Skeletal muscle tissue (tissue), 4 donors: ENCODE data around the gene SYNGR3. TPM values are rescaled to one million over a fixed set of nuclear protein-coding genes. Genes with fewer than 3 reads are reported as not detected.

Source experiments
- H3K27ac ChIP-seq: one replicate; pipeline ENCODE4 v1.7.0; 2013; ENCODE audit warnings: mild to moderate bottlenecking, low read depth, low read length, inconsistent platforms
- H3K27me3 ChIP-seq, 3 donors: one replicate each; pipeline ENCODE4 v1.7.0; 2013; ENCODE audit warnings: low read length in 3 of 3; ENCODE audit not compliant: control insufficient read depth in 3 of 3, insufficient read depth in 3 of 3
- H3K36me3 ChIP-seq, 3 donors: one replicate each; pipeline ENCODE4 v1.7.0; 2013; ENCODE audit warnings: low read length in 3 of 3; ENCODE audit not compliant: control insufficient read depth in 3 of 3, insufficient read depth in 3 of 3
- H3K4me1 ChIP-seq, 3 donors: one replicate each; pipeline ENCODE4 v1.7.0; 2013; ENCODE audit warnings: low read length in 3 of 3, mild to moderate bottlenecking in 3 of 3; ENCODE audit not compliant: control insufficient read depth in 3 of 3, insufficient read depth in 3 of 3
- H3K4me3 ChIP-seq, 3 donors: one replicate each; pipeline ENCODE4 v1.7.0; 2013; ENCODE audit warnings: low read length in 3 of 3
- H3K9ac ChIP-seq, 3 donors: one replicate each; pipeline ENCODE4 v1.7.0; 2013; ENCODE audit warnings: low read length in 3 of 3, mild to moderate bottlenecking in 3 of 3, moderate library complexity in 2 of 3, low read depth in 1 of 3
- H3K9me3 ChIP-seq, 3 donors: one replicate each; pipeline ENCODE4 v1.7.0; 2013; ENCODE audit warnings: low read length in 3 of 3; ENCODE audit not compliant: control insufficient read depth in 3 of 3
- total RNA-seq: library from RNA; depleted of rRNA; stranded (reverse); fragments of >200 nt; gene quantifications from one replicate; pipeline ENCODE4 v1.2.3, GENCODE V29; 2014
- donor health status: Osteomylitis.

Gene SYNGR3
- total RNA-seq, 1 donor from 2014 or later: 0.52 TPM

DNA sequence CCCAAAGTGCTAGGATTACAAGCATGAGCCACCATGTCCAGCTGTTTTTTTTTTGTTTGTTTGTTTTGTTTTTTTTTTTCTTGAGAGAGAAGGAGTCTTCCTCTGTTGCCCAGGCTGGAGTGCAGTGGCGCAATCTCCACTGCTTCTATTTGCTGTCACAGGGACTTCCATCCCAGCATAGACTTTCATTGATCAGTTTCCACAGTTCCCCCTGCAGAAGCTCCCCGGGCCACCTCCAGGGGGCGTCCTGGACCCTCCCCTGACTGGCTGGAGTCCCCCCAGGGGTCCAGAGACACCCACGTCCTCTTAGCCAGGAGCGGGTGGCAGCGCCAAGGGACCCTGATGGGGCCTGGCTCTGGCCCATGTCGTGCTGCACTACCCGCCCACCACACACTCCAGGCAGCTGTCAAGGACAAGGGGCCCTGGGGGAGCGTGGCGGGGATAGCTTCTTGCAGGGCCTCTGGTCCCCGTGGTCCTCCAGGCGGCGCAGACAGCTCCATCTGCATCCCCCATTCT, 26.7 kb downstream of the SYNGR3 start:
- no peak overlapping the region for H3K27ac ChIP-seq
- no peak overlapping the region for H3K9ac ChIP-seq
- no peak overlapping the region for H3K4me3 ChIP-seq
- H3K27me3 ChIP-seq: peaks cover 21 to 24% (median 23%) of the 10 kb centered on the region in 3 donors
- no peaks in the 10 kb centered on the region for H3K36me3 ChIP-seq
- H3K9me3 ChIP-seq: no peaks in the 10 kb centered on the region
- peaks cover 6 to 10% (median 6%) of the 10 kb centered on the region in 3 donors for H3K4me1 ChIP-seq

DNA sequence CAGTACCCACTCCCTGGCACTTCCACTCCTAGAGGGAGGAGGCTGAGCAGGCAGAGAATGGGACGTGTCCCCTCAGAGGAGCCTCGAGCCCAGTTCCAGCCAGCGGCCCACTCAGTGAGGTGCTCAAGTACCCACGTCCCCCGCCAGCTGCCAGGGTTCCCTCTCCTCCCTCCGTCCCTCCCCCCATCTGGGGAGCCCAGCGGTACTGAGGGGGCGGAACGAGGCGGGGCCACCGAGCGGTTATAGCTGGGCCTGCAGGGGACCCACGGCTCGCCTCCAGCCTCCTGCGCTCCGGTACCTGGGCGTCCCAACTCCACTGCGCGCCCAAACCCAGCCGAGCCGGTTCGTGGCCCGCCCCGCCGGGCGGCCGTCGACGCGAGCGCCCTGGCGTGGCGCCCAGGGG, 29.7 kb downstream of the SYNGR3 start, which contains the start of gene NPW:
Gene NPW, plus strand, starts transcription at position 268 of the 403 bp plus-strand sequence.
- Histone ChIP-seq H3K27me3 (peaks cover 25 to 27% (median 26%) of the 10 kb centered on the region in 3 donors), H3K27ac (no peak within 1 kb of the TSS), H3K4me3 (no peak within 1 kb of the TSS)

DNA sequence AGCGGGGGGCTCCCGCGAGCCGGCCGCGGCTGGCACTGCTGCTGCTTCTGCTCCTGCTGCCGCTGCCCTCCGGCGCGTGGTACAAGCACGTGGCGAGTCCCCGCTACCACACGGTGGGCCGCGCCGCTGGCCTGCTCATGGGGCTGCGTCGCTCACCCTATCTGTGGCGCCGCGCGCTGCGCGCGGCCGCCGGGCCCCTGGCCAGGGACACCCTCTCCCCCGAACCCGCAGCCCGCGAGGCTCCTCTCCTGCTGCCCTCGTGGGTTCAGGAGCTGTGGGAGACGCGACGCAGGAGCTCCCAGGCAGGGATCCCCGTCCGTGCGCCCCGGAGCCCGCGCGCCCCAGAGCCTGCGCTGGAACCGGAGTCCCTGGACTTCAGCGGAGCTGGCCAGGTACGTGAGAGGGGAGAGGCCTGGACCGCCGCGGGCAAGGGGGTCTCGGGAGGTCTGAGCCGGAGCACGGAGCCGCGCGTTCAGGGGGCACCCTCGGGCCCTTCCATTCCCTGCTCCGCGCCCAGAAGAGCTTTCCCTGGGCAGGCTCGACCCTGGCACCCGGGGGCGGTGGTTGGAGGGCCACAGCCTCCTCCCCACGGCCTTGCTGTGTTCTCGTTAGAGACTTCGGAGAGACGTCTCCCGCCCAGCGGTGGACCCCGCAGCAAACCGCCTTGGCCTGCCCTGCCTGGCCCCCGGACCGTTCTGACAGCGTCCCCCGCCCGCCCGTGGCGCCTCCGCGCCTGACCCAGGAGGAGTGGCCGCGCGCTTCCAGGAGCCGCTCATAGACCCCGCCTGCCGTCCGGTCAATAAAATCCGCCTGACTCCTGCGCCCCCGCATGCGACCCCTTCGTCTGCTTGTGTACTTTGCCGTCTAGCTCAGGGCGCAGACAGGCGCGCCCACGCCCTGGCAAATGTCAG, 30.4 kb downstream of the SYNGR3 start:
- H3K36me3 ChIP-seq: no peaks in the 10 kb centered on the region
- H3K27me3 ChIP-seq: peaks cover 25 to 27% (median 26%) of the 10 kb centered on the region in 3 donors
- no peak overlapping the region for H3K27ac ChIP-seq
- H3K9ac ChIP-seq: no peak overlapping the region
- no peak overlapping the region for H3K4me3 ChIP-seq
- no peaks in the 10 kb centered on the region for H3K9me3 ChIP-seq
- peaks cover 18 to 26% (median 25%) of the 10 kb centered on the region in 3 donors for H3K4me1 ChIP-seq

More for the DNA sequence above, 29.7 kb downstream of the SYNGR3 start, which contains the start of gene NPW:
- Histone ChIP-seq H3K4me1 (peaks cover 18 to 26% (median 22%) of the 10 kb centered on the region in 3 donors), H3K9me3 (no peaks in the 10 kb centered on the region), H3K36me3 (no peaks in the 10 kb centered on the region), H3K9ac (no peak within 1 kb of the TSS)

DNA sequence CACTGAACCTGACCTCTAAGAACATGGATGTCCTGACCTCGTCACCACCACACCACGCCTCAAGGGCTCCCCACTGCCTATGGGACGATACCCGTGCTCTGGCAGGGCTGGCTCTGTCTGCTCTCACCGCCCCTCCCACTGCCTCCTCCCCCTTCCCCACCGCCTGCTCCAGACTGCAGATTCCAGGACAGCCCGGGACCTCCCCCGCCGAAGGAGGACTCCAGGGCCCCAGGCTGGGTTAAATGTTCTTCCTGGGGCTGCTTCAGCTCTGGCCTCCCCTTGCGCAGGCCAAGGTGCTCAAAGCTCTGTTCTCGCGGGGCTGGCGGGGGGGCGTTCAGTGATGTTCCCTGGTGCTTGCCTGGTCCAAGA, 32.9 kb downstream of the SYNGR3 start:
- Histone ChIP-seq H3K9ac (peak overlapping the region in 1 of 3 donors; percentile 69), H3K27me3 (peaks cover 20 to 30% (median 26%) of the 10 kb centered on the region in 3 donors), H3K4me1 (peaks cover 27 to 41% (median 38%) of the 10 kb centered on the region in 3 donors), H3K27ac (no peak overlapping the region), H3K4me3 (peak overlapping the region; percentile 49 to 63 (median 56)), H3K9me3 (no peaks in the 10 kb centered on the region), H3K36me3 (no peaks in the 10 kb centered on the region)

DNA sequence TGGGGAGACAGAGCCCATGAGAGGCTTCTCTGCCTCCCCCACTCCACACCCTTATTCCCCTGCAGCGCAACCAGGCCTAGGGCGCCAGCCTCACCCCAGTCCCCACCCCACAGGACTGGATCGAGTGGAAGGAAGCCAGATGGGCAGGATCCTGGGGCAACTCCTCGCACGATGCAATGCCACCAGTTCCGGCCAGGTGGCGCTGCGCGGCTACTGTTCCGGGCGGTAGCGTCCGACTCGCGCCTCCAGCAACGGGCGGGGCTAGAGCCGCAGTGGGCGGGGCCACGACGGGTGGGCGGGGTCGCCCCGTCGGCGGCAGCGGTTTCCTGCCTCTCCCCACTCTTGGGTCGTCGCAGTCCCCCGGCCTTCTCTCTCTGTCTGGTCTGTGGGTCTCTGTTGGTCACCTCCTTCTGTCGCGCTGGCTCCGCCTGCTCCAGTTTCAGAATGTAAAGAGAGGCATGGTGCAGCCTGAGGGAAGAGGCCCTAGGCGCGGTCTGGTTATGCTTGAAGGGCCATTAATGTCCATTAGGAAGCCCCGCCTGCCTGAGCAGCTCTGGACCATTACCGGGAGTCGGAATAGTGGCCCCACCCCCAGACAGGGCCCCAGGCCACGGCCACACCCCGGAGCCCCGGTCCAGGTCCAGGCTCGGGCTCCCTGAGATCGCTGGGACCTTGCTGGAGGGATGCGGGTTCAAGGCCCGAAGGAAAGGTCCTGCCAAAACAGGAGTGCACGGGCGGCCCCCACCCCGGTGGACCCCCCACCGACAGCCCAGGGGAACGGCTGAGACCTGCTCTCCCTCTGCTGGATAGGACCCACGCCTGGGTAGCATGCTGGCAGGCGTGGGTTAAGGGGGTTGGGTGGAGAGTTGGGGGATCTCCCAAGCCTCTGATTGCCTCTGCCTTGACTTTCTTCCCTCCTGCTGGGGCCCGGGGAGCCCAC, 33.6 kb downstream of the SYNGR3 start:
- peaks cover 20 to 28% (median 26%) of the 10 kb centered on the region in 3 donors for H3K27me3 ChIP-seq
- H3K27ac ChIP-seq: peak overlapping the region; percentile 52
- peaks cover 31 to 48% (median 44%) of the 10 kb centered on the region in 3 donors for H3K4me1 ChIP-seq
- no peaks in the 10 kb centered on the region for H3K9me3 ChIP-seq
- H3K36me3 ChIP-seq: no peaks in the 10 kb centered on the region
- H3K4me3 ChIP-seq: peak overlapping the region; percentile 56 to 72 (median 63)
- peak overlapping the region; percentile 15 to 69 (median 43) for H3K9ac ChIP-seq

DNA sequence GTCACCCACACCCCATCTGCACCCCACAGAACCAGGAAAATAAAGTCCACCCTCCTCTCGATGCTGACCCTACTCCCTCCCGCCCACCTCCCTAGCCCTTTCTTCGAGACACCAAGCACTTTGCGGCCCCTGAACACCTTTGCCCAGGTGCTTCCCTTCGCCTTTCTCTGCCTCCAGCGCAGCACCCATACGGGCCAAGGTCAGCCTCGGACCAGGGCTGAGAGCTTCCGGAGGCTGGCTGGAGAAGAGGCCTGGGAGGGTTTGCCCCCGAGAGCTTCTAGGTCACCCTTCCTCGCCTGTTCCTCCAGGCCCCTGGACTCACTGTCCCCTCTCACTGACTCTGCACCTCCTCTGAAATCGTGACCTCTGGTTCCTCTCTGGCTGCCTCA, 34.3 kb downstream of the SYNGR3 start:
- Histone ChIP-seq H3K36me3 (no peaks in the 10 kb centered on the region), H3K9me3 (no peaks in the 10 kb centered on the region), H3K4me3 (peak overlapping the region in 1 of 3 donors; percentile 72), H3K4me1 (peaks cover 33 to 54% (median 46%) of the 10 kb centered on the region in 3 donors), H3K9ac (peak overlapping the region in 1 of 3 donors; percentile 64), H3K27me3 (peaks cover 18 to 25% (median 23%) of the 10 kb centered on the region in 3 donors), H3K27ac (peak overlapping the region; percentile 52)

DNA sequence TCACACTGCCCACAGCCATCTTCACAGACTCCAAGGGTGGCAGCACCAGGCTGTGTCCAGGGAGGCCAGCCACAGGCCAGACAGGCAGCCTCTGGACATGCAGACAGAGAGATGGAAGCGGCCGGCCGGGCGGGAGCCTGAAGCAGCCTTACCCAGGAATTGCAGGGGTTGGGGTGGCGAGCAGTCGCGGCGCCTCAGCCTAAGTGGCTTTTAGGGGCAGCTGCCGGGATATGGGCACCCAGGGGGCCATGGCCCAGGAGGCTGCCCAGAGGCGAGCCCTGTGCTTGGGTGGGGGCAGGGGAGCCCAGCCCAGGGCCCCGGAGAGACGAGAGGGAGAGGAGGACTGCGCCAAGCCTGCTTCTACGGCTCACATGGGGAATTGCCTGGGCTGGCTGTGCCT, 35.5 kb downstream of the SYNGR3 start:
- peaks cover 26 to 44% (median 42%) of the 10 kb centered on the region in 3 donors for H3K4me1 ChIP-seq
- no peak overlapping the region for H3K4me3 ChIP-seq
- no peak overlapping the region for H3K27ac ChIP-seq

DNA sequence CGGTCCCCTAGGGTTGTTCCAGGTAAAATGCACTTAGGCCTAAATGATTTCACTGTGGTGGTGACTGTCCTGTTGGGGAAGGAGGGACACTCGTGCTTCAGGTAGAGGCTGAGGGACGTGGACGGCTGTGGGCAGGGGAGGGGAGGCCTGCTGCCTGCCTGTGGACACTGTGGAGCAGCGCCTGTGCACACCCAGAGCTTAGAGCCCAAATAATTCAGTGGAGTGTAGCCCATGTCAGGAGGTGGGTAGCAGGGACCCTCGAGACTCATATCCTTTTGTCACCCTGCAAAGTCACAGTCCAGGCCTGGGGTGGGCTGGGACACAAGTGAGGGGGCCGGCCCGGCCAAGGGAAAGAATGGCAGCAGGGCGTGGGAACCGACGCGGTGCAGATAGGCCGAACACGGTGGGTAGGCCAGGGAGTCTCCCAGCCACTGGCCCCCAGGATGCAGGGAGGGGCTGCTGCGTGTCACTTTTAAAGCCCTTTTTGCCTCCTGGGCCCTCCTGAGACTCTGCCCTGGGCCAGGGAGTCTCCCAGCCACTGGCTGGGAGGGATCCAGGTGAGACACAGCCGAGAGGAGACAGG, 36.2 kb downstream of the SYNGR3 start:
- H3K9me3 ChIP-seq: no peaks in the 10 kb centered on the region
- no peak overlapping the region for H3K27ac ChIP-seq
- peak overlapping the region in 2 of 3 donors; percentile 10 to 76 for H3K9ac ChIP-seq
- H3K4me3 ChIP-seq: peak overlapping the region; percentile 33 to 67 (median 48)
- peaks cover 26 to 44% (median 42%) of the 10 kb centered on the region in 3 donors for H3K4me1 ChIP-seq
- H3K36me3 ChIP-seq: no peaks in the 10 kb centered on the region
- peaks cover 3 to 11% (median 4%) of the 10 kb centered on the region in 3 donors for H3K27me3 ChIP-seq

More for the DNA sequence above, 35.5 kb downstream of the SYNGR3 start:
- Histone ChIP-seq H3K9me3 (no peaks in the 10 kb centered on the region), H3K36me3 (no peaks in the 10 kb centered on the region), H3K9ac (peak overlapping the region in 2 of 3 donors; percentile 4 to 25), H3K27me3 (peaks cover 5 to 15% (median 10%) of the 10 kb centered on the region in 3 donors)

DNA sequence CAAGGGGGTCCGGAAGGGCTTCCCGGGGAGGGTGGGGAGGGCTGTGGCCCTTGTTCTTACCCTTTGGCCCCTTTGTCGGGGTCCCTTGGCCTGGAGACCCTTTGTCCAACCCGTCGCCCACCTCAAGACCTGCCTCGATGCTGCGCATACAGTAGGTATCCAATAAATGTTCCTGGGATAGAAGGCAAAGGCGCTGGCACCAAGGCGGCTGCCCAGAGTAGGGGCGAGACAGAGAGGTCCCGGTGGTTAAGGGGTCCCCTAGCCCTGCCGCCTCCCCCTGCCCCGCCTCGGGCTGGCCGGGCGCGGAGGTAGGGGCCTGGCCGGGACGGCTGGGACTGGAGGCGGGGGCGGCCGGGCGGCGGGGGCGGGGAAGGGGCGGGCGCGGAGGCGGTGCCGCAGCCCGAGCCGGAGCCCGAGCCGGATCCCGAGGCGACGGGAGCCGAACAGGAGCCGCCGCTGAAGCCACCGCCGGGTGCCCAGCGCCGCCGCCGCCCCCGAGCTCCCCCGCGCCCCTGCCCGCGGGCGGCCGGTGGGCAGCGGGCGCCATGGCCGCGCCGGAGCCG, 36.8 kb downstream of the SYNGR3 start, which contains the start of gene NHERF2:
Gene NHERF2, plus strand, starts transcription at position 442 of the 563 bp plus-strand sequence. Its CDS starts 104 bp downstream, at position 546.
- H3K4me3 ChIP-seq: peak within 1 kb of the TSS; percentile 70 to 85 (median 78)
- no peaks in the 10 kb centered on the region for H3K9me3 ChIP-seq
- peak within 1 kb of the TSS; percentile 2 to 78 (median 32) for H3K9ac ChIP-seq
- peaks cover 3 to 9% (median 3%) of the 10 kb centered on the region in 3 donors for H3K27me3 ChIP-seq
- H3K27ac ChIP-seq: no peak within 1 kb of the TSS
- no peaks in the 10 kb centered on the region for H3K36me3 ChIP-seq
- H3K4me1 ChIP-seq: peaks cover 26 to 44% (median 44%) of the 10 kb centered on the region in 3 donors
